Neural cell (in vitro differentiated cells): ENCODE data around the gene MORC3.

Experiments
- CTCF ChIP-seq: fragments of 450-650 bp; IDR thresholded peaks from 2 replicates; pipeline ENCODE4 v1.5.1; 2014; ENCODE audit warnings: antibody characterized with exemption, mild to moderate bottlenecking, moderate library complexity; ENCODE audit not compliant: poor library complexity, severe bottlenecking
- EZH2 ChIP-seq: fragments of 200-600, 300-800 bp; shearing (Covaris generic), sonication (generic); IDR thresholded peaks from 2 replicates; pipeline ENCODE4 v1.6.1; 2014; ENCODE audit warnings: antibody characterized with exemption, low read length, borderline replicate concordance, mild to moderate bottlenecking; ENCODE audit not compliant: insufficient read depth, poor library complexity, severe bottlenecking
- POLR2AphosphoS5 ChIP-seq: IDR thresholded peaks from 2 replicates; pipeline ENCODE4 v1.6.1; 2012
- RAD21 ChIP-seq: fragments of 450-650 bp; conservative IDR thresholded peaks from 2 replicates; pipeline ENCODE4 v1.6.1; 2014; ENCODE audit warnings: antibody characterized with exemption, mild to moderate bottlenecking, moderate library complexity
- REST ChIP-seq: IDR thresholded peaks from 2 replicates; pipeline ENCODE4 v1.6.1; 2012; ENCODE audit warnings: borderline replicate concordance
- SMC3 ChIP-seq: fragments of 450-650 bp; conservative IDR thresholded peaks from 2 replicates; pipeline ENCODE4 v1.6.1; 2014; ENCODE audit warnings: antibody characterized with exemption, mild to moderate bottlenecking, moderate library complexity; ENCODE audit not compliant: poor library complexity

- TF ChIP-seq RAD21 (no peak), CTCF (no peak), POLR2AphosphoS5 (no peak), REST (no peak), SMC3 (no peak), EZH2 (no peak)
Measured at GRCh38 chr21:36350282-36350910, 30.4 kb downstream of the MORC3 start.
